OCI-LY1 (cell line): ENCODE data around the gene OLFML1.

ENCODE experiments used
- H2AFZ ChIP-seq: fragments of 200-600 bp; sonication (generic), shearing (Covaris generic); 2 replicates; pipeline ENCODE4 v1.6.0; 2014; ENCODE audit warnings: antibody characterized with exemption, mild to moderate bottlenecking, low read length
- H3F3A ChIP-seq: fragments of 200-600 bp; sonication (generic), shearing (Covaris generic); 2 replicates; pipeline ENCODE4 v1.6.0; 2014; ENCODE audit warnings: mild to moderate bottlenecking, antibody characterized with exemption, low read length, moderate library complexity; ENCODE audit not compliant: insufficient read depth
- H3K27ac ChIP-seq: fragments of 200-600 bp; sonication (generic); 2 replicates; pipeline ENCODE4 v1.5.1; 2014; ENCODE audit warnings: low read length, mixed run types, mild to moderate bottlenecking, low read depth; ENCODE audit not compliant: poor library complexity, severe bottlenecking
- H3K27me3 ChIP-seq: fragments of 200-600 bp; sonication (generic); 2 replicates; pipeline ENCODE4 v1.6.0; 2014; ENCODE audit warnings: antibody characterized with exemption, mild to moderate bottlenecking, low read length, moderate library complexity; ENCODE audit not compliant: insufficient read depth
- H3K36me3 ChIP-seq: fragments of 200-600 bp; sonication (generic); 2 replicates; pipeline ENCODE4 v1.6.1; 2014; ENCODE audit warnings: mild to moderate bottlenecking, antibody characterized with exemption, low read length, moderate library complexity, mixed read lengths; ENCODE audit not compliant: insufficient read depth
- H3K4me1 ChIP-seq: fragments of 200-600 bp; sonication (generic); 2 replicates; pipeline ENCODE4 v1.5.1; 2014; ENCODE audit warnings: mild to moderate bottlenecking, low read length, moderate library complexity; ENCODE audit not compliant: insufficient read depth, severe bottlenecking
- H3K4me2 ChIP-seq: fragments of 200-600 bp; sonication (generic), shearing (Covaris generic); 2 replicates; pipeline ENCODE4 v1.6.1; 2014; ENCODE audit warnings: low read length
- H3K4me3 ChIP-seq: fragments of 200-600 bp; sonication (generic); 2 replicates; pipeline ENCODE4 v1.5.1; 2014; ENCODE audit warnings: low read length, low read depth, mild to moderate bottlenecking, mixed read lengths; ENCODE audit not compliant: poor library complexity, severe bottlenecking
- H3K79me2 ChIP-seq: fragments of 200-600 bp; shearing (Covaris generic); 2 replicates; pipeline ENCODE4 v1.6.1; 2016; ENCODE audit warnings: mixed run types, low read length, mixed read lengths; ENCODE audit not compliant: insufficient read depth
- H3K9ac ChIP-seq: fragments of 200-600 bp; sonication (generic), shearing (Covaris generic); 2 replicates; pipeline ENCODE4 v1.6.1; 2014; ENCODE audit warnings: mild to moderate bottlenecking, low read length, mixed read lengths
- H3K9me2 ChIP-seq: fragments of 200-600 bp; sonication (generic), shearing (Covaris generic); 2 replicates; pipeline ENCODE4 v1.6.1; 2014; ENCODE audit warnings: low read depth, mild to moderate bottlenecking, low read length, mixed read lengths
- H3K9me3 ChIP-seq: fragments of 200-600 bp; shearing (Covaris generic); 2 replicates; pipeline ENCODE4 v1.6.1; 2014; ENCODE audit warnings: low read length, mixed read lengths
- H4K20me1 ChIP-seq: fragments of 200-600 bp; sonication (generic), shearing (Covaris generic); 2 replicates; pipeline ENCODE4 v1.6.0; 2016; ENCODE audit warnings: mild to moderate bottlenecking, low read length; ENCODE audit not compliant: insufficient read depth
- EZH2 ChIP-seq: fragments of 200-600 bp; sonication (generic), shearing (Covaris generic); IDR thresholded peaks from 2 replicates; pipeline ENCODE4 v1.8.0; 2017; ENCODE audit warnings: borderline replicate concordance, mixed run types, mild to moderate bottlenecking, antibody characterized with exemption, low read length, moderate library complexity, mixed read lengths
- TF ChIP-seq, protein P1 (sequence below): fragments of 200-600 bp; sonication (generic), shearing (Covaris generic); IDR thresholded peaks from 2 replicates; pipeline ENCODE4 v1.5.1; 2017; ENCODE audit warnings: mild to moderate bottlenecking, antibody characterized with exemption, low read length, moderate library complexity, mixed read lengths

Gene OLFML1

DNA sequence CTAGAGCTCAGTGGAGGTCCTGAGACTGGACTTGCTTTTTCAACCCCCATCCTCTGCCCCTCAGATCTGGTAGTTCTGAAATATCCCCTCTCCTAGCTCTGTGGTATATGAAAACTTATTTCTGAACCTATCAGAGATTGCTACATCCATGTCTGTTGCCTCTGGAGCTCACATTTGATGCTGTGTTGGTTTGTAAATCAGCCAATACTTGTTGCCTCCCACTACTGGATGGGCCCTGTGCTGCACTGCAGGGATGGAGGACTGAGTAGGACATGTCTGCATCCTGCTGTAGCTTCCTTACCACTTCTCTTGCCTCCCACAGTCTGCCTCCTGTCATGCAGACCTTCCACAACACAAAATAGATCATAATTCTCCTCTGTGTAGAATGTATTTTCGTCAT lies 5.2 kb downstream of the OLFML1 start:
- H3K27me3 ChIP-seq, result no peaks in the 10 kb centered on the region

DNA sequence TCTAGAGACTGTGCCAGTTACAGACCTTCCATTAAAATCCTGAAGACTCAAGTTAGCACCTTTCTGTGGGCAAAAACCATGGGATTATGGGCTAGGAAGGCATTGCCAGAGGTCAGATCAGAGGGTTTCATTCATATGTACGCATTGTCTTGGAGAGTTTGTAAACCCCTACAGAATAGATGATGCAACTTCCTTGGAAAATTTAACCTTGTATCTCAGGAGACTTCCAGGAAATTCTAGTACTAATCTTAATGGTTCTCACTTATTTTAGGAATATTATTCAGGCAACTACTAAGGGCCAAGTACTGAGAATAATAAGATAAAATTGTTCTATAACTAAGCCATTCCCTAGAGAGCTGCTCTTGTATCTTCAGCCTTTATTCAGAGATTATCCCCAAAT lies 6.9 kb downstream of the OLFML1 start:
- H3K9me2 ChIP-seq, result no peaks in the 10 kb centered on the region
- H3K9me3 ChIP-seq, result no peaks in the 10 kb centered on the region
- H3K36me3 ChIP-seq, result no peaks in the 10 kb centered on the region
- H3K9ac ChIP-seq, result no peak overlapping the region
- H3K27me3 ChIP-seq, result no peaks in the 10 kb centered on the region
- no peaks in the 10 kb centered on the region for H3F3A ChIP-seq
- H3K4me3 ChIP-seq, result no peak overlapping the region
- no peak overlapping the region for H3K4me2 ChIP-seq
- H4K20me1 ChIP-seq, result no peaks in the 10 kb centered on the region
- H3K79me2 ChIP-seq, result no peaks in the 10 kb centered on the region
- no peak overlapping the region for H2AFZ ChIP-seq
- H3K27ac ChIP-seq, result no peak overlapping the region
- TF ChIP-seq, protein P1, sequence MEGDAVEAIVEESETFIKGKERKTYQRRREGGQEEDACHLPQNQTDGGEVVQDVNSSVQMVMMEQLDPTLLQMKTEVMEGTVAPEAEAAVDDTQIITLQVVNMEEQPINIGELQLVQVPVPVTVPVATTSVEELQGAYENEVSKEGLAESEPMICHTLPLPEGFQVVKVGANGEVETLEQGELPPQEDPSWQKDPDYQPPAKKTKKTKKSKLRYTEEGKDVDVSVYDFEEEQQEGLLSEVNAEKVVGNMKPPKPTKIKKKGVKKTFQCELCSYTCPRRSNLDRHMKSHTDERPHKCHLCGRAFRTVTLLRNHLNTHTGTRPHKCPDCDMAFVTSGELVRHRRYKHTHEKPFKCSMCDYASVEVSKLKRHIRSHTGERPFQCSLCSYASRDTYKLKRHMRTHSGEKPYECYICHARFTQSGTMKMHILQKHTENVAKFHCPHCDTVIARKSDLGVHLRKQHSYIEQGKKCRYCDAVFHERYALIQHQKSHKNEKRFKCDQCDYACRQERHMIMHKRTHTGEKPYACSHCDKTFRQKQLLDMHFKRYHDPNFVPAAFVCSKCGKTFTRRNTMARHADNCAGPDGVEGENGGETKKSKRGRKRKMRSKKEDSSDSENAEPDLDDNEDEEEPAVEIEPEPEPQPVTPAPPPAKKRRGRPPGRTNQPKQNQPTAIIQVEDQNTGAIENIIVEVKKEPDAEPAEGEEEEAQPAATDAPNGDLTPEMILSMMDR, result no peak
- no peak for TF ChIP-seq EZH2
- H3K4me1 ChIP-seq, result peaks cover 43% of the 10 kb centered on the region

More for the DNA sequence above, 5.2 kb downstream of the OLFML1 start:
- no peak overlapping the region for H3K9ac ChIP-seq
- H3K4me1 ChIP-seq, result peaks cover 26% of the 10 kb centered on the region
- H3K79me2 ChIP-seq, result no peaks in the 10 kb centered on the region
- H3K9me2 ChIP-seq, result no peaks in the 10 kb centered on the region
- H4K20me1 ChIP-seq, result no peaks in the 10 kb centered on the region
- TF ChIP-seq EZH2, result no peak
- TF ChIP-seq, protein P1, result no peak
- no peaks in the 10 kb centered on the region for H3F3A ChIP-seq
- H3K4me2 ChIP-seq, result no peak overlapping the region
- H2AFZ ChIP-seq, result no peak overlapping the region
- no peak overlapping the region for H3K27ac ChIP-seq
- no peak overlapping the region for H3K4me3 ChIP-seq
- H3K9me3 ChIP-seq, result no peaks in the 10 kb centered on the region
- no peaks in the 10 kb centered on the region for H3K36me3 ChIP-seq

DNA sequence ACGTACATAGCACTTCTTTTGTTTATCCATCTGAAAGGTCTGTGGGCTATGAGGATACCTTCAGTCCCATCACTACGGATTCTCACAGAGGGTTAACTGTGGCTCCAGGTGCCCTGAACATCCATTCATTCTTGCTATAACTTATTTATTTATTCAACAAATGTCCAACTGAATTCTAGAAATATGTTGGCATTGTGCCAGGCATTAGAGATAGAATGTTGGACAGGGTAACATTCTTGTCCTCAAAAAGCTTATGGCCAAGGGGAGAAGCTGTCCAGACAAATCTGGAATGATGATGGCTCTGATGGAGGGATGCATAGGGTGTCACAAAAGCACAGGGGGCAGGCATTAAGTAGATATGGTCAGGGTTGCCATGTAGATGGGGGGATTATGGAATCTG lies 8.4 kb downstream of the OLFML1 start:
- no peaks in the 10 kb centered on the region for H3K27me3 ChIP-seq
- H3K9ac ChIP-seq, result no peak overlapping the region
- no peak overlapping the region for H2AFZ ChIP-seq
- H3K4me2 ChIP-seq, result no peak overlapping the region
- TF ChIP-seq EZH2, result no peak
- H3K36me3 ChIP-seq, result no peaks in the 10 kb centered on the region
- no peaks in the 10 kb centered on the region for H3F3A ChIP-seq
- H3K9me3 ChIP-seq, result no peaks in the 10 kb centered on the region
- no peak overlapping the region for H3K4me3 ChIP-seq
- peaks cover 49% of the 10 kb centered on the region for H3K4me1 ChIP-seq
- no peaks in the 10 kb centered on the region for H3K9me2 ChIP-seq
- no peaks in the 10 kb centered on the region for H3K79me2 ChIP-seq
- no peaks in the 10 kb centered on the region for H4K20me1 ChIP-seq
- no peak overlapping the region for H3K27ac ChIP-seq

DNA sequence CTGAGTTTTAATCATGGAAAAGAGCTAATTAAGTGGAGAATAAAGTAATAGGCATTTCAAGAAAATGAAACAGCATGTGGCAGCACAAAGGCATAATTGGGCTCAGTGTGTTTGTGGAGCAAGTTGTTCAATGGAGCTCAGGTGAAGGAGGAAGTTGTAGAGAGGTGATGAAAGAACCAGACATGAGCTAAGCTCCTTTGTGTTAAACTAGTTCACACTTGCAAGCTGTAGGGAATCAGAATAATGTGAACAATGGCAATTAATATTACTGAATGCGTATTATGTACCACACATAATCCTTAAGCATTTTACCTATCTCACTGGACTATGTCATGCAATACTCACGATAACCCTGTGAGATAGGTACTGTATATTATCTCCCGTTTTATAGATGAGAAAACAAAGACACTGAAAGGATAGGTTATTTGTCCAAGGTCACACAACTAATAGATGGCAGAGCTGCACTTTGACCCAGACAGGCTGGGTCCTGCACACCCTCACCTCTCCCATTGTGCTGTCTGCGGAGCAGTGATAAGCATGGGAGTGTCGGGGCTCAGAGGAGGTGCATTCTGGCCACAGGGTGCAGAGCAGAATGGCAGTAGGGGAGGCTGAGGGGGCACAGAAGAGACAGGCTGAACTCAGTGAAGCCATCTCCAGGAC lies 8.9 kb downstream of the OLFML1 start:
- H3K4me3 ChIP-seq, result no peak overlapping the region
- no peak overlapping the region for H3K9ac ChIP-seq
- H3K79me2 ChIP-seq, result no peaks in the 10 kb centered on the region
- no peaks in the 10 kb centered on the region for H3K27me3 ChIP-seq
- no peak overlapping the region for H3K4me2 ChIP-seq
- H3K9me3 ChIP-seq, result no peaks in the 10 kb centered on the region
- no peaks in the 10 kb centered on the region for H3K36me3 ChIP-seq
- H2AFZ ChIP-seq, result no peak overlapping the region
- no peaks in the 10 kb centered on the region for H3F3A ChIP-seq
- TF ChIP-seq, protein P1, result no peak
- TF ChIP-seq EZH2, result no peak
- H4K20me1 ChIP-seq, result no peaks in the 10 kb centered on the region
- no peak overlapping the region for H3K27ac ChIP-seq
- no peaks in the 10 kb centered on the region for H3K9me2 ChIP-seq
- H3K4me1 ChIP-seq, result peaks cover 49% of the 10 kb centered on the region
